Globus pallidus (tissue), 1 donor: ENCODE results near the gene SH3D19.
A peak's percentile ranks its signal among the peaks of the same experiment; 100 is the strongest.

Source experiments
- DNase-seq: peaks from one replicate; pipeline ENCODE4 v3.0.0-alpha.2; 2015; ENCODE audit warnings: low spot score

The SH3D19 gene

GRCh38 chr4:151231915-151232595, 93.3 kb downstream of the SH3D19 start:
- no peak for DNase-seq

- DNase-seq: no peak
Observed at GRCh38 chr4:151228189-151229119, 97.0 kb downstream of the SH3D19 start.

GRCh38 chr4:151227731-151228130, 97.7 kb downstream of the SH3D19 start:
- peak; percentile 88 for DNase-seq

- DNase-seq: peak; percentile 31
Observed at GRCh38 chr4:151227172-151227571, 98.2 kb downstream of the SH3D19 start.

GRCh38 chr4:151226004-151226932, 99.1 kb downstream of the SH3D19 start:
- DNase-seq: peak; percentile 87

- no peak for DNase-seq
Observed at GRCh38 chr4:151223465-151223864, 101.9 kb downstream of the SH3D19 start.

GRCh38 chr4:151219948-151220347, 105.5 kb downstream of the SH3D19 start:
- no peak for DNase-seq

GRCh38 chr4:151219091-151219490, 106.3 kb downstream of the SH3D19 start:
- no peak for DNase-seq

- no peak for DNase-seq
Observed at GRCh38 chr4:151218343-151218742, 107.1 kb downstream of the SH3D19 start.

GRCh38 chr4:151217326-151217725, 108.1 kb downstream of the SH3D19 start:
- DNase-seq: no peak

GRCh38 chr4:151215295-151215694, 110.1 kb downstream of the SH3D19 start:
- no peak for DNase-seq

GRCh38 chr4:151207868-151208267, 117.5 kb downstream of the SH3D19 start:
- no peak for DNase-seq

- DNase-seq: no peak
Observed at GRCh38 chr4:151207186-151207585, 118.2 kb downstream of the SH3D19 start.

GRCh38 chr4:151206241-151207005, 119.0 kb downstream of the SH3D19 start:
- peak; percentile 65 for DNase-seq

GRCh38 chr4:151205722-151206121, 119.7 kb downstream of the SH3D19 start:
- DNase-seq: peak; percentile 28

- DNase-seq: no peak
Observed at GRCh38 chr4:151204925-151205524, 120.4 kb downstream of the SH3D19 start.

- DNase-seq: no peak
Observed at GRCh38 chr4:151202851-151203455, 122.5 kb downstream of the SH3D19 start.

GRCh38 chr4:151202381-151202780, 123.0 kb downstream of the SH3D19 start:
- DNase-seq: no peak

GRCh38 chr4:151199319-151200190, 125.8 kb downstream of the SH3D19 start:
- peak; percentile 93 for DNase-seq
